Stimulated activated naive CD8-positive, alpha-beta T cell treated with anti-CD3 and anti-CD28 coated beads, Interleukin-15, Interleukin-2, amounts not matched to agents 100 U/mL and 50 U/mL, for 24 hours (primary cell): ENCODE results near the gene PIKFYVE.
"Not testable (repeated sequence)": the region's sequence is repeated elsewhere in the genome, so short reads cannot be mapped to it uniquely, and the experiment has no call there.

Experiments
- ATAC-seq: fragments of 150-1000 bp; cut with Tn5 transposase; one replicate; pipeline ENCODE4 v1.10.0; 2021
- DNase-seq: peaks from one replicate; pipeline ENCODE4 v3.0.0; 2021

PIKFYVE gene

GRCh38 chr2:208297961-208298360 lies 31.9 kb downstream of the PIKFYVE start:
- DNase-seq (no peak), ATAC-seq (no peak)

GRCh38 chr2:208300847-208301618 lies 35.0 kb downstream of the PIKFYVE start:
- DNase-seq (no peak), ATAC-seq (no peak)

GRCh38 chr2:208304157-208304556 lies 38.1 kb downstream of the PIKFYVE start:
- ATAC-seq (no peak), DNase-seq (no peak)

- DNase-seq (no peak), ATAC-seq (no peak)
Observed at GRCh38 chr2:208304695-208305094, 38.6 kb downstream of the PIKFYVE start.

GRCh38 chr2:208306291-208306690 lies 40.2 kb downstream of the PIKFYVE start:
- no peak for ATAC-seq
- no peak for DNase-seq

GRCh38 chr2:208311321-208311720 lies 45.3 kb downstream of the PIKFYVE start:
- ATAC-seq (no peak), DNase-seq (no peak)

- ATAC-seq (peak; percentile 56), DNase-seq (no peak)
Observed at GRCh38 chr2:208311954-208312353, 45.9 kb downstream of the PIKFYVE start.

GRCh38 chr2:208315081-208315788 lies 49.2 kb downstream of the PIKFYVE start:
- peak; percentile 6 for DNase-seq
- peak; percentile 79 for ATAC-seq

GRCh38 chr2:208318127-208318526 lies 52.1 kb downstream of the PIKFYVE start:
- ATAC-seq (no peak), DNase-seq (no peak)

- ATAC-seq (peak; percentile 19), DNase-seq (no peak)
Observed at GRCh38 chr2:208319391-208319790, 53.3 kb downstream of the PIKFYVE start.

GRCh38 chr2:208320686-208321085 lies 54.6 kb downstream of the PIKFYVE start:
- DNase-seq (peak; percentile 9), ATAC-seq (no peak)

- no peak for ATAC-seq
- DNase-seq: no peak
Observed at GRCh38 chr2:208326016-208326415, 60.0 kb downstream of the PIKFYVE start.

- DNase-seq: no peak
- no peak for ATAC-seq
Observed at GRCh38 chr2:208329485-208329884, 63.4 kb downstream of the PIKFYVE start.

GRCh38 chr2:208334230-208334629 lies 68.2 kb downstream of the PIKFYVE start:
- ATAC-seq: peak; percentile 40
- DNase-seq: no peak

- DNase-seq (no peak), ATAC-seq (no peak)
Observed at GRCh38 chr2:208346756-208347155, 80.7 kb downstream of the PIKFYVE start.

GRCh38 chr2:208350610-208351009 lies 84.6 kb downstream of the PIKFYVE start:
- ATAC-seq (no peak), DNase-seq (no peak)

- DNase-seq (no peak), ATAC-seq (no peak)
Observed at GRCh38 chr2:208352644-208353567, 86.9 kb downstream of the PIKFYVE start.

GRCh38 chr2:208354964-208355381 lies 88.9 kb downstream of the PIKFYVE start:
- no peak for DNase-seq
- no peak for ATAC-seq

GRCh38 chr2:208356420-208356819 lies 90.4 kb downstream of the PIKFYVE start:
- not testable (repeated sequence) for DNase-seq, ATAC-seq

GRCh38 chr2:208356846-208357574 lies 91.0 kb downstream of the PIKFYVE start:
- no peak for DNase-seq
- no peak for ATAC-seq

GRCh38 chr2:208358758-208359631 lies 92.9 kb downstream of the PIKFYVE start:
- DNase-seq: no peak
- no peak for ATAC-seq
